GM23338 (cell line): ENCODE data around the gene VPS16. TPM values are rescaled to one million over a fixed set of nuclear protein-coding genes. Genes with fewer than 3 reads are reported as not detected.

Experiments
- ATAC-seq: fragments of 200-7000 bp; cut with Tn5 transposase; 3 replicates; pipeline ENCODE4 v1.9.1; 2020
- DNase-seq: peaks from one replicate; pipeline ENCODE4 v3.0.0-alpha.2; 2015; ENCODE audit warnings: low spot score
- H2AFZ ChIP-seq: fragments of 200-600 bp; sonication (generic); 2 replicates; pipeline ENCODE4 v1.8.0; 2016; ENCODE audit warnings: antibody characterized with exemption, mild to moderate bottlenecking, moderate library complexity
- H3F3A ChIP-seq: fragments of 200-600 bp; sonication (generic); replicated peaks from 2 replicates; pipeline ENCODE4 v1.8.0; 2017; ENCODE audit warnings: antibody characterized with exemption, mixed run types, low read depth
- H3K27ac ChIP-seq: fragments of 200-600 bp; sonication (generic); 2 replicates; pipeline ENCODE4 v1.6.1; 2016; ENCODE audit warnings: low read depth
- H3K27me3 ChIP-seq: fragments of 200-600 bp; sonication (generic); 2 replicates; pipeline ENCODE4 v1.8.0; 2016; ENCODE audit warnings: mild to moderate bottlenecking, mixed run types, moderate library complexity; ENCODE audit not compliant: insufficient read depth
- H3K36me3 ChIP-seq: fragments of 200-600 bp; sonication (generic); 2 replicates; pipeline ENCODE4 v1.8.0; 2016; ENCODE audit warnings: mild to moderate bottlenecking; ENCODE audit not compliant: insufficient read depth
- H3K4me1 ChIP-seq: fragments of 200-600 bp; sonication (generic); 2 replicates; pipeline ENCODE4 v1.8.0; 2016; ENCODE audit warnings: mild to moderate bottlenecking, moderate library complexity; ENCODE audit not compliant: insufficient read depth
- H3K4me2 ChIP-seq: fragments of 200-600 bp; sonication (generic); 2 replicates; pipeline ENCODE4 v1.7.1; 2017; ENCODE audit warnings: mixed run types
- H3K4me3 ChIP-seq: fragments of 200-600 bp; sonication (generic); 2 replicates; pipeline ENCODE4 v1.6.1; 2016; ENCODE audit warnings: mixed run types
- H3K79me2 ChIP-seq: fragments of 200-600 bp; sonication (generic); replicated peaks from 2 replicates; pipeline ENCODE4 v1.8.0; 2017; ENCODE audit warnings: mild to moderate bottlenecking; ENCODE audit not compliant: insufficient read depth
- H3K9me2 ChIP-seq: fragments of 200-600 bp; sonication (generic); 2 replicates; pipeline ENCODE4 v1.8.0; 2017; ENCODE audit not compliant: insufficient read depth
- H4K20me1 ChIP-seq: fragments of 200-600 bp; sonication (generic); replicated peaks from 2 replicates; pipeline ENCODE4 v1.8.0; 2017; ENCODE audit warnings: mild to moderate bottlenecking; ENCODE audit not compliant: insufficient read depth
- H3K27ac Mint-ChIP-seq: 2 replicates; pipeline ENCODE4 v1.8.0; 2020; ENCODE audit warnings: inconsistent platforms, mild to moderate bottlenecking, moderate library complexity, mixed read lengths
- H3K27me3 Mint-ChIP-seq: 3 replicates; pipeline ENCODE4 v1.8.0; 2022; ENCODE audit warnings: low read depth, mild to moderate bottlenecking, moderate library complexity, mixed read lengths, inconsistent platforms; ENCODE audit not compliant: insufficient read depth, poor library complexity
- H3K36me3 Mint-ChIP-seq: 3 replicates; pipeline ENCODE4 v1.8.0; 2021; ENCODE audit warnings: low read depth, mild to moderate bottlenecking, inconsistent platforms, moderate library complexity, mixed read lengths
- H3K4me1 Mint-ChIP-seq: 3 replicates; pipeline ENCODE4 v1.8.0; 2020; ENCODE audit warnings: mild to moderate bottlenecking, inconsistent platforms, mixed read lengths
- H3K4me3 Mint-ChIP-seq: 3 replicates; pipeline ENCODE4 v1.8.0; 2021; ENCODE audit warnings: moderate library complexity, mild to moderate bottlenecking, inconsistent platforms, mixed read lengths
- H3K9me3 Mint-ChIP-seq: 3 replicates; pipeline ENCODE4 v1.8.0; 2020; ENCODE audit warnings: moderate library complexity, mild to moderate bottlenecking, inconsistent platforms, mixed read lengths
- CREB1 ChIP-seq: fragments of 250-450 bp; sonication (Bioruptor Pico); IDR thresholded peaks from 2 replicates; pipeline ENCODE4 v1.5.0; 2020; ENCODE audit warnings: low read depth, mild to moderate bottlenecking, moderate library complexity
- ETS1 ChIP-seq: IDR thresholded peaks from 2 replicates; pipeline ENCODE4 v1.6.1; 2016; ENCODE audit warnings: antibody characterized with exemption
- EZH2 ChIP-seq: fragments of 200-600 bp; sonication (generic); IDR thresholded peaks from one replicate; pipeline ENCODE4 v1.8.0; 2017; ENCODE audit warnings: antibody characterized with exemption, mild to moderate bottlenecking, low read depth; ENCODE audit not compliant: unreplicated experiment
- JUNB ChIP-seq: IDR thresholded peaks from one replicate; pipeline ENCODE4 v1.6.1; 2016; ENCODE audit warnings: antibody characterized with exemption; ENCODE audit not compliant: unreplicated experiment
- NANOG ChIP-seq: IDR thresholded peaks from 2 replicates; pipeline ENCODE4 v1.6.1; 2016; ENCODE audit warnings: antibody characterized with exemption, borderline replicate concordance
- POLR2AphosphoS5 ChIP-seq: IDR thresholded peaks from 2 replicates; pipeline ENCODE4 v1.6.1; 2016; ENCODE audit warnings: antibody characterized with exemption, low read depth
- REST ChIP-seq: IDR thresholded peaks from one replicate; pipeline ENCODE4 v1.6.1; 2018; ENCODE audit warnings: antibody characterized with exemption; ENCODE audit not compliant: unreplicated experiment
- ZNF114 ChIP-seq: fragments of 250-450 bp; sonication (Bioruptor Pico); IDR thresholded peaks from 2 replicates; pipeline ENCODE4 v1.5.0; 2020; ENCODE audit warnings: mild to moderate bottlenecking, moderate library complexity
- polyA plus RNA-seq: library from polyadenylated mRNA; unstranded; fragments of >200 nt; fragmentation: Nextera tagmentation; extraction: Ambion mirVana; gene quantifications from 2 replicates; pipeline ENCODE4 v1.2.1, GENCODE V29; 2016
- total RNA-seq: library from RNA; depleted of rRNA; stranded (reverse); fragments of >200 nt; shearing (Covaris generic); gene quantifications from 2 replicates; pipeline ENCODE4 v1.2.3, GENCODE V29; 2014
- TF ChIP-seq, protein P1 (sequence below), 2 experiments: fragments of 200-600 bp in 1 of 2; sonication (generic) in 1 of 2; conservative IDR thresholded peaks; 2 replicates each; pipeline versions ENCODE4 v1.5.1 to v1.6.1; 2016 to 2017; ENCODE audit warnings: antibody characterized with exemption in 2 of 2, low read depth in 2 of 2, mild to moderate bottlenecking in 2 of 2, moderate library complexity in 1 of 2

The VPS16 gene
- total and polyA plus RNA-seq, 2 experiments from 2014 or later: 11.2 to 17.7 TPM

DNA sequence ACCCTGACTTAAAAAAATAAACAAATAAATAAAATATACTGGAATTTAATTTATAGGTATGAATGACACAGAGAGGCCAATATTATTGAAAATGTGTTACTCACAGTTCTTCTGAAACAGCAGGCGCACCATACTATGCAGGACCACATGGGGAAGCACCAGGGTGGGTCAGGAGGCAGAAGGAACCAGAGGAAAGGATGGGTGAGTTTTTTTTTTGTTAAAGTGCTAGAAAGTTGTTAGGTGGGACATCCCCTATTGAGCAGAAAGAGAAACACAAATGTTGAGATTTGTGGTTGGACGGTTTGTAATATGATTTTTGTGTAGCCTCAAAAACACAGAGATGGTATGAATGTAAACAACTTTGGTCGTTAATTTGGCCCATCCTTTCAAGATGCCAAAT is 58.7 kb downstream of the VPS16 start (continued):
- TF ChIP-seq REST (no peak), NANOG (no peak), ZNF114 (CRISPR knock-in tag) (no peak), CREB1 (CRISPR knock-in tag) (no peak), POLR2AphosphoS5 (no peak), EZH2 (no peak), JUNB (no peak), ETS1 (no peak)
- TF ChIP-seq, protein P1, sequence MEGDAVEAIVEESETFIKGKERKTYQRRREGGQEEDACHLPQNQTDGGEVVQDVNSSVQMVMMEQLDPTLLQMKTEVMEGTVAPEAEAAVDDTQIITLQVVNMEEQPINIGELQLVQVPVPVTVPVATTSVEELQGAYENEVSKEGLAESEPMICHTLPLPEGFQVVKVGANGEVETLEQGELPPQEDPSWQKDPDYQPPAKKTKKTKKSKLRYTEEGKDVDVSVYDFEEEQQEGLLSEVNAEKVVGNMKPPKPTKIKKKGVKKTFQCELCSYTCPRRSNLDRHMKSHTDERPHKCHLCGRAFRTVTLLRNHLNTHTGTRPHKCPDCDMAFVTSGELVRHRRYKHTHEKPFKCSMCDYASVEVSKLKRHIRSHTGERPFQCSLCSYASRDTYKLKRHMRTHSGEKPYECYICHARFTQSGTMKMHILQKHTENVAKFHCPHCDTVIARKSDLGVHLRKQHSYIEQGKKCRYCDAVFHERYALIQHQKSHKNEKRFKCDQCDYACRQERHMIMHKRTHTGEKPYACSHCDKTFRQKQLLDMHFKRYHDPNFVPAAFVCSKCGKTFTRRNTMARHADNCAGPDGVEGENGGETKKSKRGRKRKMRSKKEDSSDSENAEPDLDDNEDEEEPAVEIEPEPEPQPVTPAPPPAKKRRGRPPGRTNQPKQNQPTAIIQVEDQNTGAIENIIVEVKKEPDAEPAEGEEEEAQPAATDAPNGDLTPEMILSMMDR (conservative IDR thresholded peaks at IDR 0.05; ENCODE audit: low read depth in 2 of 2): no peak

DNA sequence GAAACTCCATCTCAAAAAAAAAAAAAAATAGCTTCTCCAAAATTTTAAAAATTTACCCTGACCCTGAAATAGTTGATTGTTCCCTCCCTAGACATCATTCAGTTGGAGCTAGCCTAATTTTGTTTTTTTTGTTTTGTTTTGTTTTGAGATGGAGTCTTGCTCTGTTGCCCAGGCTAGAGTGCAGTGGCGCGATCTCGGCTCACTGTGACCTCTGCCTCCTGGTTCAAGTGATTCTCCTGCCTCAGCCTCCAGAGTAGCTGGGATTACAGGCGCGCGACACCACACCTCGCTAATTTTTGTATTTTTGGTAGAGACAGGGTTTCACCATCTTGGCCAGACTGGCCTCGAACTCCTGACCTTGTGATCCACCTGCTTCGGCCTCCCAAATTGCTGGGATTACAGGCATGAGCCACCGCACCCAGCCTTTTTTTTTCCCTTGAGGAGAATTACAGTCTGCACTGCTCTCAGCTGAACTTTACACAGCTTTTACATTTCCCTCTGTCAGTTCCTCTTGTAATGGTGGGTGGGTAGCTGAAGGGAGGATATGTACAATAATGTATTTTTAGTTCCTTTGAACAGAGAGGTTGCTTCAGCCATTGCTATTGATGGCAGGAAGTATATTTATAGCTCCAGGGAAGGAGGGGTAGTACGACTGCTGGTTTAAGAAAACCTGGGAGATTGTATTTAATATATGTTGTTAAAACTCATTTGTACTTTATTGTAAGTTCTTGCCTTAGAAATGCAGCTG is 60.5 kb downstream of the VPS16 start:
- peaks cover 16% of the 10 kb centered on the region; the same call in 1 of the 2 replicates for H4K20me1 ChIP-seq
- H3K79me2 ChIP-seq: peaks cover 92% of the 10 kb centered on the region
- TF ChIP-seq EZH2 (no peak), CREB1 (CRISPR knock-in tag) (no peak), REST (no peak)
- TF ChIP-seq, protein P1 (conservative IDR thresholded peaks at IDR 0.05; ENCODE audit: low read depth in 2 of 2): no peak

More for the DNA sequence above, 60.5 kb downstream of the VPS16 start:
- H3K36me3 Mint-ChIP-seq: peaks cover 40% of the 10 kb centered on the region
- no peak overlapping the region for H3K4me3 Mint-ChIP-seq
- Histone ChIP-seq H3K27me3 (no peaks in the 10 kb centered on the region), H3F3A (no peaks in the 10 kb centered on the region), H3K36me3 (no peaks in the 10 kb centered on the region), H3K9me2 (no peaks in the 10 kb centered on the region), H3K4me2 (no peak overlapping the region), H3K4me3 (no peak overlapping the region), H2AFZ (no peak overlapping the region), H3K4me1 (no peaks in the 10 kb centered on the region), H3K27ac (no peak overlapping the region)
- no peak overlapping the region for H3K27ac Mint-ChIP-seq
- H3K4me1 Mint-ChIP-seq: no peaks in the 10 kb centered on the region
- no peaks in the 10 kb centered on the region for H3K27me3 Mint-ChIP-seq
- peaks cover 14% of the 10 kb centered on the region; the same call in 2 of the 3 replicates for H3K9me3 Mint-ChIP-seq
- DNase-seq (no peak), ATAC-seq (no peak)
